HG03469 (cell line): ENCODE results near the gene MLLT10.
"Not testable (repeated sequence)": the region's sequence is repeated elsewhere in the genome, so short reads cannot be mapped to it uniquely, and the experiment has no call there.

Source experiments
- ATAC-seq: cut with Tn5 transposase; IDR thresholded peaks from one replicate; pipeline ENCODE4 v1.9.1; 2021; ENCODE audit warnings: mild to moderate bottlenecking, moderate library complexity, moderate number of reproducible peaks; ENCODE audit not compliant: unreplicated experiment

The MLLT10 gene

DNA sequence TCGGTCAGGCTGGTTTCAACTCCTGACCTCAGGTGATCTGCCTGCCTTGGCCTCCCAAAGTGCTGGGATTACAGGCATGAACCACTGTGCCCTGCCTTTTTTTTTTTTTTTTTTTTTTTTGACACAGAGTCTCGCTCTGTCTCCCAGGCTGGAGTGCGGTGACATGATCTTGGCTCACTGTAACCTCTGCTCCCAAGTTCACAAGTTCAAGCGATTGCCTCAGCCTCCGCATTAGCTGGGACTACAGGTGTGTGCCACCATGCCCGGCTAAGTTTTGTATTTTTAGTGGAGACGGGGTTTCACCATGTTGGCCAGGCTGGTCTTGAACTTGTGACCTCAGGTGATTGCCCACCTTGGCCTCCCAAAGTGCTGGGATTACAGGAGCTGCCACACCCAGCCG lies 94.6 kb downstream of the MLLT10 start:
- not testable (repeated sequence) for ATAC-seq

DNA sequence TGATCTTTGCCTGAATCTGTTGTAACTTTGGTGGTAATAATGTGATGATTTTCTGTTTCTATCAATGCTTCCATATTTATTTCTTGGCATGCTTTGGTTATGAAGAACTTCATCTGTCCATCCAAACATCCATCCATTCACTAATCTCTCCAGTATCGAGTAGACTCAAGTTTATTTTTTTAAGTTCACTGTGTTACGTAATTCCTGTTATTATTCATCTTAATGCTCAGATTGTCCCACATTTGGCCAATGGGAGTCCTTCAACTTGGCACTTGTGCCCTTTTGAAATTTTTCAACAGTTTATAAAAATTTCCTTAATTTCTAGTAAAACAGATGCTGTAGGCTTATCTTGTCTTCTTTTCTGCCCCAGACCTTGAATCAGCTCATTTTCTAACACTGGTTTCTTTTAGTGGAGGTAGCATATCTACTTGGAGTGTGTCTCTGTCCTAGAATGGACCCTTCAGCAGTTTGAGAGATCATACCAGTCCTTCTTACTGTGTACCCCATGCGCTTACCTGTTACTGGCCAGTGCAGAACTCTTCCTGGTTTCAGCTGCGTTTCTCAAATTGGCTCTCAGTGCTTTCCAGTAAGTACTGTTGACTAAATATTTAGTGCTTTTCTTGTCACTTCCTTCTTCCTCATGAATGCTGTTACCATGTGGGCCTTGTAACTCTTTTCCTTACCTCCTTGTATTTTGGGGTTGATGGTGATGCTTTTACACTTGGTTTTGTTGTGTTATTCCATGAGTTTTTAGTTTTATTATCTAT lies 100.8 kb downstream of the MLLT10 start:
- ATAC-seq: no peak

DNA sequence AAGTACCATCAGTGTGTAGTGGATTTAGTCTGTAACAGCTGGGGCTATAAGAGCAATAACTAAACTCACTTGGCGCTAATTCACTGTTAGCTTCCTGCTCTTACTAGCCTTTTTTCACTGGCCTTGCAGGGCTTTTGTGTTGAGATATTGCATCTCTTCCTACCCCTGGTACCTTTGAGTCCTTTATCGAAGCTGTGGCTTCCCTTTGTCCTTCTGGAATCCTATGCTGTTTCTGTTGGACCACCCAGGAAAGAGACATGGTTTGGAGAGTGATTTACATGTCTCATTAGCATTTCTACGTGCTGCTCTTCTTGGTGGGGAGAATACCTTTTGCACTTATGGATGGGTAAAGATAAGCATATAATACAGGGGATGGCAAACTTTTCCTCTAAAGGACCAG lies 103.8 kb downstream of the MLLT10 start:
- ATAC-seq: no peak

DNA sequence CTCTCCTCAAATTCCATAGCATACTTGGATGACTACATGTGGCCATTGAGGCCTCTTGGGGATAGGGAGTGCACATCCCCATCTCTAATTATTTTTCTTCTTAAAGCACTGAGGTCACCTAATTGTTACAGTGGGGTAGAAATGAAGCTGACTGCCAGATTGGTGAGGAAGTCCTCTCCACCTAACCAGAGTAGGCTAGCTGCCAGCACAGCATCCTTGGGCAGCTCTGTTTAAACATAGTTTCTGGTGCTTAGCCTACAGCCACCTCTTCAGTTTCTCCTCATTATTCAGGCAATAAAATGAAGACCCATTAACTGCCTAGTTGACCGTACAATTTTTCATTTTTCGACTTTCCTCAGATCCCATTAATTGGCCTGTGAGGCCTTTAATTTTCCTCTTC lies 104.6 kb downstream of the MLLT10 start:
- ATAC-seq: no peak

DNA sequence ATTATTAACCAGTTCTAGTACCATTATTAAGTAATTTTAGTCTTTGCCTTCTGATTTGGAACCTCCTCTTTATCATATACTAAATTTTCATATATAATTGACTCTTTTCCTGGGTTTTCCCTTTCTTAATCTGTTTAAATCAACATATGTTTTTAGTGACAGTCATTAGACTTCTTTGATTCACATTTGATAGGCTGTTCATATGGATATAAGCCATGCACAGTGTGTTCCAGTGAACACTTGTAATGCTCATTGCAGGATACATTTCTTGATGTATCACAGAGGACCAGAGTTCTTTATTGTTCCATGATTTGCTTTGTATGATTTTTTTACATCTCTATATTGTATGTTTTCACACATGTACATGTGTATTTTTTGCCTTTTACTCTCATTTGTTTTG lies 114.0 kb downstream of the MLLT10 start:
- ATAC-seq: no peak

- no peak for ATAC-seq
Measured at GRCh38 chr10:21649454-21649872, 115.4 kb downstream of the MLLT10 start.

DNA sequence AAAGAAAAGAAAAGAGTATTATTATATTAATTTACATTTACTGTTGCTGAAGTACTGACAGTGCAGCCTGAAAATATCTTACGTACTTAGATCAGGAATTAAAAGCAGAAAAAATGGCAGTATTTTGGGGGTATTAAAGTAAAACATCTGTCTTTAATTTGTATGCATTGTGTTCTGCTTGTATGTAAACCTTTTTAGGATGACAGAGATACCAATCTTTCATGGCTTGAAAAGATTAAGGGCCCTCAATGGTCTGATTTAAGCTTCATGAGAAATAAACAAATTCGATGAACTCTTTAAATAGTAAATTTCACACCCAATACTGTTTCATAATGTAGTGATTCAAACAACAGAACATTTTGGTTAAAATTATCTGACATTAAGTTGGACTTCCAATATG lies 116.3 kb downstream of the MLLT10 start:
- ATAC-seq: no peak

DNA sequence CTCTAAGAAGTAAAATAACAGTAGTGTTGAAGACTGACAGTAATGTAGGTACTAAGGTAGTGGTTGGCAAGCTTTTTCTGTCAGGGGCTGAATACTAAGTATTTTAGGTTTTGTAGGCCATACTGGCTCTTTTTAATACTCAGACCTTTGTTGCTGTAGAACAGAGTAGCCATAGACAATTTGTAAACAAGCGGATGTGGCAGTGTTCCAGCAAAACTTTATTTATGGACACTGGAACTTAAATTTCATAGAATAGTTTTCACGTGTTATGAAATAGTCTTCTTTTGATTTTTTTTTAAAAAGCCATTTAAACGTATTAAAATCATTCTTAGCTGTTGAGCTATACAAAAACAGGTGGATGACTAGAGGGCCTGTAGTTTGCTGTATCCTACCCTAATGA lies 121.2 kb downstream of the MLLT10 start:
- ATAC-seq: no peak

DNA sequence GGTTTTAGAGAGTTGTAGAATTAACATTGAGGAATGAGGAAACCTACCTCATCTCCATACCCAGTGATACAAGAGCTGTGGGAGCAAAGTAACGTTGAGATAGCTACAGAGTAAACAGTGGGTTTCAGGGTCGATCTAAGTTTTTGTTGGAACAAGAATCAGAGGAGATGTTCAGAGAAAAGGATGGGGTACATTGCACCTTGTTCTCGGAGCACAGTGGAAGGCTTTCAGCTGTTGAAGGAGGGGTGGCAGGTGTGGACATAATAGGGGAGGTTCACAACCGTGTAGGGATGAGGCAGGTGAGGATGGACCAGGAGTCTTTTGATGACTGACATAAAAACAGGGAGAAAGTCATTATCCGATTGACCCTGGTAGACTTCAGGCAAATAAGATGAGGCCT lies 121.7 kb downstream of the MLLT10 start:
- no peak for ATAC-seq

DNA sequence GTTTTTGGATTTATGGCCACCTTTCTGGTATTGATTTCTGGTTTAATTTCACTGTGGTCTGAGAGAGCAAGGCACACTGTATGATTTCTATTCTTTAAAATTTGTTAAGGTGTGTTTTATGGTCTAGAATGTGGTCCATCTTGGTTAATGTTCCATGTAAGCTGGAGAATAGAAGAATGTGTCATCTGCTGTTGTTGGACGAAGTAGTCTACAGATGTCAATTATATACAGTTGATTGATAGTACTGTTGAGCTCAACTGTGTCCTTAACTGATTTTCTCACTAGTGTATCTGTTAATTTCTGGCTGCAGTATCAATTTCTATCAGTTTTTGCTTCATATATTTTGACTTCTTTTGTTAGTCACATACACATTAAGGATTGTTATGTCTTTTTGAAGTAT lies 127.1 kb downstream of the MLLT10 start:
- ATAC-seq: no peak

DNA sequence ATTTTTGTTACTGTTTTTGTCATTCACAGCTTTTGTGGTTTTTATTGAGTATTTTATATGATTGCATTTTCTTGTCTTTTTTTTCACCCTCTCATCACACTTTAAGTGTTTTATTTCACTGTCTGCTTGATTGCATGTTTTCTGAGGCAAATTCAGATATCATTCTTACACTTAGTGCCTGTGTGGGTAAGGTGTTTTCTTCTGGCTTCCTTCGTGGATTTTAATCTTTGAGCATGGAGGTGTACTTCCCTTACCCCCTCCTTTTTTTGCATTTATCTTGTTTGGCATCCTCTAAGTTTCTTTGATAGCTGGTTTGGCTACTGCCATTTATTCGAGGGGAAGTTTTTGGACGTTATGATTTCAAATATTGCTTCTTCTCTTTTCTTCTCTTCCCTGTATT lies 127.9 kb downstream of the MLLT10 start:
- no peak for ATAC-seq

DNA sequence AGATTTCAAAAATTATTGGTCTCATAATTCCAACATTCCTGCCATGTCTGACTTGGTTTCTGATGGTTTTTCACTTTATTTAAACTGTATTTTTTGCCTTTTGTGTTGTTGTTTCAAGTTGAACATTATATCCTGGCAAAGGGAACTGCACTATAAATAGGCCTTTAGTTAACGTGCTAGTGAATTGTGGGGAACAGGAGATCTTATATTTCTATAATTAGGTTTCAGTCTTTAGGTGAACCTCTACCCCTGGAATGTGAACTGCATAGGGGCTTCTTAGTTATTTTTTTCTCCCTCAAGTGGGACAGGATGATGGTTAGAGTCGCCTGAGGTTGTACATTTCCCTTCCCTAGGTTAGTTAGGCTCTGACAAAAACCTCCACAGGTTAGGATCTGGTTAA lies 128.6 kb downstream of the MLLT10 start:
- no peak for ATAC-seq

- no peak for ATAC-seq
Measured at GRCh38 chr10:21668831-21669230, 134.8 kb downstream of the MLLT10 start.

DNA sequence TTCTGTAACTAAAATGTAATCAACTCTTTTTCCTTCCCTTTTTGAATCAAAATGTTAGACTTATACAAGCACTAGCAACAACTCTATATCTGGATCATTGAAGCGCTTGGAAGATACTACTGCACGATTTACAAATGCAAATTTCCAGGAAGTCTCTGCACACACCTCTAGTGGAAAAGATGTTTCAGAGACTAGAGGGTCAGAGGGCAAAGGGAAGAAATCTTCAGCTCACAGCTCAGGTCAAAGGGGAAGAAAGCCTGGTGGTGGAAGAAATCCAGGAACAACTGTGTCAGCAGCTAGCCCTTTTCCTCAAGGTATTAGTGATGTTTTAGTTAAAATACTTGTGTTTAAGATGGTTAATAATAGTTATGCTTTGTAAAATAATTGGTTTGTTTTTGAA lies 136.4 kb downstream of the MLLT10 start:
- ATAC-seq: no peak

DNA sequence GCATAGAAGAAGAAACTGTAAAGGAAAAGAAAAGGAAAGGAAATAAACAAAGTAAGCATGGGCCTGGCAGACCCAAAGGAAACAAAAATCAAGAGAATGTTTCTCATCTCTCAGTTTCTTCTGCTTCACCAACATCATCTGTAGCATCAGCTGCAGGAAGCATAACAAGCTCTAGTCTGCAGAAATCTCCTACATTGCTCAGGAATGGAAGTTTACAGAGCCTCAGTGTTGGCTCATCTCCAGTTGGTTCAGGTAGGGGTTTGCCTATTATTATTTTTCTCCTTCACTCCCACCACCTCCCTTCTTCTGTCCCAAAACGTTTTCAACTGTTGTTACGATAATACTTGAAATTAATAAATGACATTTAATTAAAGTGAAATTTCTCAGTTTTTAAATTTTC lies 139.6 kb downstream of the MLLT10 start:
- no peak for ATAC-seq

DNA sequence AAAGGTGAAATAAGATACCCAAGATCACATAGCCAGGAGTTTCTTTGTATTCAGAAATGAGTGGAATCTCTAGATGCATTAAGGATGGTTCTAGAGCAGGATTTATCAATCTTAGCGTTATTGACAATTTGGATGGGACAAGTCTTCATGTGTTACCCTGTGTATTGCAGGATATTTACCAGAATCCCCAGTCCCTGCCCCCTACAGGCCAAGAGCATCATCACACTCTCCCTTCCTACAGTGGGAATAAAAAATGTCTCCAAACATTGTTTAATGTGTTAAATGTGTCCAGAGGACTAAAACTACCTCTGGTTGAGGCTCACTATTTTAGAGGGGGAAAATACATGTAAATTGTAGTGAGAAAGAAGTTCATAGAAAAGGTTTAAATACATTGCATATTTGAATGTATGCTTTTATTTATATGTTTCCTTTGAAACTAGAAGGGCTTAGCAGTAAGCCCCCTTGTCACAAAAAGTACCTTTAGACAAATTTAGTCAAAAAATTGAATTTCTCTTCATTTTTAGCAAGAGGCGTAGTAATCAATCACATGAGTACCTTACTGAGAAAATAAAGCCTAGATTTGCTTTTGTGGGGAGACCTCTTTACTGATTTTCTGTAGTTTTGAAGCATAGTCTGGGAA lies 141.2 kb downstream of the MLLT10 start:
- ATAC-seq: no peak

- ATAC-seq: no peak
Measured at GRCh38 chr10:21677551-21677950, 143.5 kb downstream of the MLLT10 start.

- no peak for ATAC-seq
Measured at GRCh38 chr10:21681156-21681555, 147.1 kb downstream of the MLLT10 start.

DNA sequence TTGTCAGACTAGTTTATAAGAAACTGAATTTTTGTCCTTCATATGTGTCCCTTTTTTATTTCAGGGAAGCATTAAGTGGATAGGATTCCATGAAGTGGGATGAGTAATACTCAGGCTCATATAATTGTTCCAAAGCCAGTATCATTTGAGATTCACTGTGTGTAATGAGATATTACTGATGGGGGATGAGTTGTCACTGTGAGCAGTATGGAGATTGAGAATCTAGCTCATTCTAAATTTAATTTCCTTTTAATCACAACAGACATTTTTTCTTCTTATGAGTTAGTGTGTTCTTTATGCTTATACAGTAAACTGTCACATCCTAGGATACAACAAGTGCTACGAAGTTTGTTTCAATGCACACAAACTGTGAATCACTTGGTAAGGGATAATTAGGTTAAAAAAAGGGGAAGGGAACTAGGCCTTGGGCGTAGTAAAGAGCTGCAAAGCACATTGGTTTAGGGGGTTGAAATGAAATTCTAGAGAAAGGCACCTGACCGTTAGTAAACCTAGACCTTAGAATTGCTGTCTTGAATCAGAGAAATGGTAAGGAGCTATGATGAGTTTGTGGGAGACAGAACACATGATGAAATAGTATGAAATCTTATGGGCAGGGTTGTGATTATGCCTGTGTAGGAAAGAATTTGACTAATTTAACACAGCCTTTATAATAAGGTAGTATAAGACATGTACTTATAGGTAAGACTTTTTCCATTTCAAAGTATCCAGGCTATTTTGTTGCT lies 153.4 kb downstream of the MLLT10 start:
- ATAC-seq: no peak

- no peak for ATAC-seq
Measured at GRCh38 chr10:21688009-21688332, 153.9 kb downstream of the MLLT10 start.

DNA sequence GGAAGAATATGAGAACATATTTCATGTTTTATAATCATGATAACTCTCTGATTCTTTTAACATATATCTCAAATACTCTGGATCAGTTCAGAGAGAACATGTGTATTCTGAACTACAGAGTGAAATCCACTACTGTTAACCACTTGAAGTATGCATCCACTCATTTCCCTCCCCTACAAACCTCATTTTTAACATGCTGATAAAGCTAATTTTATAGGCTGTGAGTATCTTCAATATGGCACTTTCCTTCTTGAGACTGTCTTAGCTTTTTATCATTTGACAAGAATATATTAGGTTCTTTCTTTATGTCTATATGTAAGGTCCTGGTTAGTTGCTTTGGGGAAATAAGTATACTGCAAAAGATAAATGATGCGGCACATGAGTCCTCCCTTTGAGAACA lies 154.8 kb downstream of the MLLT10 start:
- no peak for ATAC-seq

DNA sequence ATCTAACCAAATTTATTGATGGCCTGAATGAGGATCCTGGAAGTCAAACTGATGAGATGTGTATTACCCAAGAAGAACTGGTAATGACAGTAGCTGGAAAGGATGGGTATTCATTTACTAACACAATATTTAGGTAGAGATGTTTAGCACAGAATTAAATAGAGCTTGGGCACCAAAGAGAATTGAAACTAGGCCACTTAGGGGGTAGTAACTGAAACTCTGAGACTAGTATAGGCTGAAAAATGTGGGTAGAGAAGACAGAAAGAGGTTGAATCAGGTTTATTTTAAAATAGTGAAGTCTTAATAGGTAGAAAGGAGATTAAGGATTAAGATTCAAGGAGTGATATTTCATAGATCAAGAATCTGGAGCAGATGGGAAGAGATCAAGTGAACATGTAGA lies 155.8 kb downstream of the MLLT10 start:
- no peak for ATAC-seq
